ENCODE measurements around the gene MAP1LC3B. TPM values are rescaled to one million over a fixed set of nuclear protein-coding genes. Genes with fewer than 3 reads are reported as not detected.

MAP1LC3B gene
- total RNA-seq, 2 donors from 2014 or later: 18.5 to 22.8 TPM

DNA sequence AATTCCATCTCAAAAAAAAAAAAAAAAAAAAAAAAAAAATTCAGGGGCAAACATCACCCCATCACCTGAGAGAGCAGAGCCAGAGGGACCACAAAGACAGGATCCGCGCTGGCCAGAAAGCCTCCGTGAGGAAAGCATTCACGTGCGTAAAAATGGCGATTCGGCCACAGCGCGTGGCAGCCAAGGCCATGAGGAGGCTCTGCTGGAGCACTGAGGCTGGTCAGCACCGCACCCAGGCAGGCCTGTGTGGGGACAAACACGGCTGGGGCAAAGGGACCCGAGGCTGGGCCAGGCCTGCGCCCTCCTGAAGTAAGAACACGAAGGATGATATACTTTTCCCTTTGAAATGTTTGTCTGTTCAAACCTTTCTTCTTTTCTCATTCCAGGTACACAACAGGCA is 45.2 kb downstream of the MAP1LC3B start:
- TF ChIP-seq CTCF (IDR thresholded peaks at IDR 0.05) (no peak), POLR2A (IDR thresholded peaks at IDR 0.05) (no peak)
- H3K4me1 ChIP-seq: no peaks in the 10 kb centered on the region
- no peak overlapping the region for H3K27ac ChIP-seq
- no peaks in the 10 kb centered on the region for H3K36me3 ChIP-seq (replicated peaks in 1 of 2; ENCODE audit: insufficient read depth in 1 of 2, low read depth in 2 of 2)
- intact Hi-C loops (cut with DNase I): no loop called here
- no peaks in the 10 kb centered on the region for H3K9me3 ChIP-seq
- H3K4me3 ChIP-seq: no peak overlapping the region
- no peaks in the 10 kb centered on the region for H3K27me3 ChIP-seq
- ATAC-seq (no peak), DNase-seq (no peak)
- 92 to 97% methylated on average over 14 of the region's 14 CpGs for WGBS, 2 donors

GRCh38 chr16:87437911-87438610 is 45.9 kb downstream of the MAP1LC3B start:
- Histone ChIP-seq H3K36me3 (replicated peaks in 1 of 2; ENCODE audit: insufficient read depth in 1 of 2, low read depth in 2 of 2) (no peaks in the 10 kb centered on the region), H3K4me1 (no peaks in the 10 kb centered on the region), H3K27ac (no peak overlapping the region), H3K27me3 (no peaks in the 10 kb centered on the region), H3K9me3 (no peaks in the 10 kb centered on the region), H3K4me3 (no peak overlapping the region)
- intact Hi-C loops (cut with DNase I): no loop called here
- 88 to 91% methylated on average over 17 of the region's 17 CpGs for WGBS, 2 donors
- TF ChIP-seq POLR2A (IDR thresholded peaks at IDR 0.05) (no peak), CTCF (IDR thresholded peaks at IDR 0.05) (no peak)
- DNase-seq (no peak), ATAC-seq (no peak)

GRCh38 chr16:87438611-87438985 is 46.5 kb downstream of the MAP1LC3B start:
- WGBS, 2 donors: 85 to 87% methylated on average over 9 of the region's 9 CpGs
- no peak overlapping the region for H3K4me3 ChIP-seq
- no peak for TF ChIP-seq POLR2A (IDR thresholded peaks at IDR 0.05)
- TF ChIP-seq CTCF (IDR thresholded peaks at IDR 0.05): no peak
- DNase-seq (no peak), ATAC-seq (no peak)
- no peaks in the 10 kb centered on the region for H3K36me3 ChIP-seq (replicated peaks in 1 of 2; ENCODE audit: insufficient read depth in 1 of 2, low read depth in 2 of 2)
- H3K27me3 ChIP-seq: no peaks in the 10 kb centered on the region
- H3K27ac ChIP-seq: no peak overlapping the region
- H3K4me1 ChIP-seq: no peaks in the 10 kb centered on the region
- no peaks in the 10 kb centered on the region for H3K9me3 ChIP-seq
- intact Hi-C loops (cut with DNase I): no loop called here

- whole genome bisulfite sequencing, 2 donors: 80 to 86% methylated on average over 10 of the region's 10 CpGs
- TF ChIP-seq POLR2A (IDR thresholded peaks at IDR 0.05) (no peak), CTCF (IDR thresholded peaks at IDR 0.05) (no peak)
- ATAC-seq: no peak
- H3K27ac ChIP-seq: no peak overlapping the region
- H3K36me3 ChIP-seq (replicated peaks in 1 of 2; ENCODE audit: insufficient read depth in 1 of 2, low read depth in 2 of 2): no peaks in the 10 kb centered on the region
- intact Hi-C loops (cut with DNase I): no loop called here
- no peaks in the 10 kb centered on the region for H3K27me3 ChIP-seq
- no peaks in the 10 kb centered on the region for H3K9me3 ChIP-seq
- no peaks in the 10 kb centered on the region for H3K4me1 ChIP-seq
- DNase-seq: no peak
- H3K4me3 ChIP-seq: no peak overlapping the region
Observed at GRCh38 chr16:87439926-87440325, 47.8 kb downstream of the MAP1LC3B start.
